H9 (cell line): Measurements from ENCODE around the gene COL27A1. TPM values are rescaled to one million over a fixed set of nuclear protein-coding genes. Genes with fewer than 3 reads are reported as not detected.

Source experiments
- DNase-seq: peaks from one replicate; pipeline ENCODE4 v3.0.0-alpha.2; 2017
- H2AFZ ChIP-seq: one replicate; pipeline ENCODE4 v1.6.1; 2013; ENCODE audit warnings: mild to moderate bottlenecking, low read length, control low read depth, moderate library complexity
- H2AK5ac ChIP-seq: 2 replicates; pipeline ENCODE4 v1.6.1; 2013; ENCODE audit warnings: low read length, control low read depth, mixed read lengths; ENCODE audit not compliant: insufficient read length
- H2BK120ac ChIP-seq: one replicate; pipeline ENCODE4 v1.6.1; 2013; ENCODE audit warnings: low read depth, mild to moderate bottlenecking, low read length, control low read depth, inconsistent platforms; ENCODE audit not compliant: poor library complexity, severe bottlenecking
- H2BK12ac ChIP-seq: 2 replicates; pipeline ENCODE4 v1.6.1; 2013; ENCODE audit warnings: low read length, control low read depth, mixed read lengths, low read depth; ENCODE audit not compliant: insufficient read length
- H2BK15ac ChIP-seq: 2 replicates; pipeline ENCODE4 v1.6.1; 2013; ENCODE audit warnings: low read depth, low read length, control low read depth
- H2BK20ac ChIP-seq: one replicate; pipeline ENCODE4 v1.6.1; 2013; ENCODE audit warnings: low read depth, mild to moderate bottlenecking, low read length, control low read depth, inconsistent platforms; ENCODE audit not compliant: poor library complexity, severe bottlenecking
- H2BK5ac ChIP-seq: 2 replicates; pipeline ENCODE4 v1.6.1; 2013; ENCODE audit warnings: low read length, control low read depth, mixed read lengths; ENCODE audit not compliant: insufficient read length
- H3K14ac ChIP-seq: 2 replicates; pipeline ENCODE4 v1.6.1; 2013; ENCODE audit warnings: low read length, control low read depth; ENCODE audit not compliant: insufficient read depth
- H3K18ac ChIP-seq: 2 replicates; pipeline ENCODE4 v1.6.1; 2013; ENCODE audit warnings: low read depth, mild to moderate bottlenecking, mixed read lengths, low read length, control low read depth; ENCODE audit not compliant: insufficient read length
- H3K23ac ChIP-seq: 2 replicates; pipeline ENCODE4 v1.6.1; 2013; ENCODE audit warnings: low read length, control low read depth, mixed read lengths, low read depth; ENCODE audit not compliant: insufficient read length
- H3K23me2 ChIP-seq: 2 replicates; pipeline ENCODE4 v1.6.1; 2013; ENCODE audit warnings: low read depth, mild to moderate bottlenecking, mixed read lengths, low read length, control low read depth; ENCODE audit not compliant: insufficient read length, poor library complexity, severe bottlenecking
- H3K27ac ChIP-seq: 2 replicates; pipeline ENCODE4 v1.5.1; 2013; ENCODE audit warnings: low read length, control low read depth, mixed read lengths, low read depth; ENCODE audit not compliant: insufficient read length
- H3K27me3 ChIP-seq: 2 replicates; pipeline ENCODE4 v1.6.1; 2013; ENCODE audit warnings: low read length, control low read depth, inconsistent platforms; ENCODE audit not compliant: insufficient read depth
- H3K4ac ChIP-seq: 2 replicates; pipeline ENCODE4 v1.6.1; 2013; ENCODE audit warnings: low read depth, mild to moderate bottlenecking, control low read depth, inconsistent platforms, low read length, moderate library complexity
- H3K4me1 ChIP-seq: 2 replicates; pipeline ENCODE4 v1.6.1; 2013; ENCODE audit warnings: low read length, control low read depth, inconsistent platforms; ENCODE audit not compliant: insufficient read depth
- H3K4me2 ChIP-seq: 2 replicates; pipeline ENCODE4 v1.6.1; 2013; ENCODE audit warnings: low read length, control low read depth, mixed read lengths; ENCODE audit not compliant: insufficient read length, insufficient read depth
- H3K56ac ChIP-seq: 2 replicates; pipeline ENCODE4 v1.6.1; 2013; ENCODE audit warnings: low read depth, mild to moderate bottlenecking, mixed read lengths, low read length, control low read depth; ENCODE audit not compliant: insufficient read length
- H3K79me1 ChIP-seq: 2 replicates; pipeline ENCODE4 v1.6.1; 2013; ENCODE audit warnings: low read depth, mild to moderate bottlenecking, moderate library complexity, low read length, control low read depth, inconsistent platforms; ENCODE audit not compliant: insufficient read depth, poor library complexity, severe bottlenecking
- H3K79me2 ChIP-seq: 2 replicates; pipeline ENCODE4 v1.6.1; 2013; ENCODE audit warnings: low read length, control low read depth, inconsistent platforms; ENCODE audit not compliant: insufficient read depth
- H3K9ac ChIP-seq: 2 replicates; pipeline ENCODE4 v1.6.1; 2013; ENCODE audit warnings: low read length, control low read depth, mixed read lengths; ENCODE audit not compliant: insufficient read length; ENCODE audit errors: extremely low read depth
- H3K9me3 ChIP-seq: one replicate; pipeline ENCODE4 v1.6.1; 2013; ENCODE audit warnings: low read depth, low read length, inconsistent platforms; ENCODE audit not compliant: control insufficient read depth
- H3T11ph ChIP-seq: one replicate; pipeline ENCODE4 v1.6.1; 2013; ENCODE audit warnings: mild to moderate bottlenecking, low read length, control low read depth, inconsistent platforms
- H4K20me1 ChIP-seq: one replicate; pipeline ENCODE4 v1.6.1; 2013; ENCODE audit not compliant: control insufficient read depth, insufficient read length, insufficient read depth
- H4K5ac ChIP-seq: 2 replicates; pipeline ENCODE4 v1.6.1; 2013; ENCODE audit warnings: low read depth, mild to moderate bottlenecking, mixed read lengths, low read length, control low read depth; ENCODE audit not compliant: insufficient read length
- H4K8ac ChIP-seq: replicated peaks from 2 replicates; pipeline ENCODE4 v1.6.1; 2013; ENCODE audit warnings: low read length, control low read depth, mixed read lengths, low read depth; ENCODE audit not compliant: insufficient read length
- H4K91ac ChIP-seq: 2 replicates; pipeline ENCODE4 v1.6.1; 2013; ENCODE audit warnings: low read depth, mild to moderate bottlenecking, moderate library complexity, mixed read lengths, low read length, control low read depth; ENCODE audit not compliant: insufficient read length
- H3K27ac Mint-ChIP-seq, 3 experiments: 2 replicates in 2 of 3; 3 replicates in 1 of 3; pipeline ENCODE4 v1.8.0; 2020 to 2021; ENCODE audit warnings: mixed read lengths in 3 of 3, mild to moderate bottlenecking in 1 of 3, moderate library complexity in 1 of 3
- H3K27me3 Mint-ChIP-seq: 2 replicates; pipeline ENCODE4 v1.8.0; 2021; ENCODE audit warnings: low read depth, mild to moderate bottlenecking, moderate library complexity, mixed read lengths
- H3K36me3 Mint-ChIP-seq, 3 experiments: 2 replicates in 2 of 3; 3 replicates in 1 of 3; pipeline ENCODE4 v1.8.0; 2020 to 2021; ENCODE audit warnings: low read depth in 3 of 3, mixed read lengths in 3 of 3; ENCODE audit not compliant: insufficient read depth in 1 of 3
- H3K4me1 Mint-ChIP-seq, 2 experiments: 2 replicates each; pipeline ENCODE4 v1.8.0; 2020; ENCODE audit warnings: mixed read lengths in 2 of 2
- H3K4me3 Mint-ChIP-seq, 2 experiments: 2 replicates in 1 of 2; 3 replicates in 1 of 2; pipeline ENCODE4 v1.8.0; 2020 to 2021; ENCODE audit warnings: mild to moderate bottlenecking in 2 of 2, mixed read lengths in 2 of 2, moderate library complexity in 1 of 2
- H3K9me3 Mint-ChIP-seq, 2 experiments: 2 replicates in 1 of 2; 3 replicates in 1 of 2; pipeline ENCODE4 v1.8.0; 2020; ENCODE audit warnings: mild to moderate bottlenecking in 2 of 2, mixed read lengths in 2 of 2, moderate library complexity in 1 of 2
- CTCF ChIP-seq: fragments of 200-600 bp; sonication (generic); conservative IDR thresholded peaks from 3 replicates; pipeline ENCODE4 v1.8.0; 2021; ENCODE audit warnings: antibody characterized with exemption, mild to moderate bottlenecking
- WGBS: extraction: QIAGEN DNeasy Blood & Tissue Kit; methylation state at CpG from one replicate; pipeline ENCODE4 v1.1.7; 2013; ENCODE audit warnings: missing lambda C conversion rate, low lambda C conversion rate, mixed read lengths; ENCODE audit not compliant: insufficient read length; ENCODE audit errors: extremely low coverage; 5-methylcytosine and 5-hydroxymethylcytosine counted together
- total RNA-seq: library from RNA; stranded (reverse); gene quantifications from 2 replicates; pipeline ENCODE4 v1.2.1, GENCODE V29; 2021

The COL27A1 gene
- total RNA-seq, 1 experiment from 2014 or later, result 17.9 TPM

- H2BK12ac ChIP-seq, result no peak overlapping the region
- H3K9me3 Mint-ChIP-seq, result no peaks in the 10 kb centered on the region
- DNase-seq, result no peak
- no peak overlapping the region for H3K9ac ChIP-seq
- no peak overlapping the region for H3K4me2 ChIP-seq
- no peak overlapping the region for H2BK120ac ChIP-seq
- no peak for TF ChIP-seq CTCF
- peaks cover 75% of the 10 kb centered on the region for H3K27me3 Mint-ChIP-seq
- no peak overlapping the region for H2AFZ ChIP-seq
- no peak overlapping the region for H2BK20ac ChIP-seq
- no peaks in the 10 kb centered on the region; a peak in 1 of 4 replicates for H3K4me1 Mint-ChIP-seq
- H3K79me2 ChIP-seq, result no peaks in the 10 kb centered on the region
- H3T11ph ChIP-seq, result no peak overlapping the region
- H3K18ac ChIP-seq, result no peak overlapping the region
- no CpG with 5 or more reads among the region's 7 CpGs for WGBS
- H2BK5ac ChIP-seq, result no peak overlapping the region
- no peak overlapping the region for H2AK5ac ChIP-seq
- no peak overlapping the region for H3K27ac Mint-ChIP-seq
- H3K14ac ChIP-seq, result no peak overlapping the region
- no peaks in the 10 kb centered on the region for H3K79me1 ChIP-seq
- no peak overlapping the region for H3K4me3 Mint-ChIP-seq
- no peaks in the 10 kb centered on the region for H3K4me1 ChIP-seq
- no peak overlapping the region for H4K91ac ChIP-seq
- H3K9me3 ChIP-seq, result no peaks in the 10 kb centered on the region
- no peak overlapping the region for H3K56ac ChIP-seq
- no peak overlapping the region for H4K8ac ChIP-seq
- no peak overlapping the region for H2BK15ac ChIP-seq
- no peaks in the 10 kb centered on the region for H3K23me2 ChIP-seq
- no peaks in the 10 kb centered on the region for H3K36me3 Mint-ChIP-seq
- H3K4ac ChIP-seq, result no peak overlapping the region
- no peaks in the 10 kb centered on the region; the same call in 1 of the 2 replicates for H3K27me3 ChIP-seq
- no peak overlapping the region for H4K5ac ChIP-seq
- H3K27ac ChIP-seq, result no peak overlapping the region
- no peak overlapping the region for H3K23ac ChIP-seq
- H4K20me1 ChIP-seq, result no peaks in the 10 kb centered on the region
Measured at GRCh38 chr9:114141553-114142402, 13.6 kb upstream of the COL27A1 start.
